HG03097 (cell line): ENCODE measurements around the gene CHRND.
A peak's percentile ranks its signal among the peaks of the same experiment; 100 is the strongest.
"Not testable (repeated sequence)": the region's sequence is repeated elsewhere in the genome, so short reads cannot be mapped to it uniquely, and the experiment has no call there.

Experiments
- ATAC-seq: cut with Tn5 transposase; IDR thresholded peaks from one replicate; pipeline ENCODE4 v1.9.1; 2021; ENCODE audit not compliant: unreplicated experiment, low FRiP score

CHRND gene

DNA sequence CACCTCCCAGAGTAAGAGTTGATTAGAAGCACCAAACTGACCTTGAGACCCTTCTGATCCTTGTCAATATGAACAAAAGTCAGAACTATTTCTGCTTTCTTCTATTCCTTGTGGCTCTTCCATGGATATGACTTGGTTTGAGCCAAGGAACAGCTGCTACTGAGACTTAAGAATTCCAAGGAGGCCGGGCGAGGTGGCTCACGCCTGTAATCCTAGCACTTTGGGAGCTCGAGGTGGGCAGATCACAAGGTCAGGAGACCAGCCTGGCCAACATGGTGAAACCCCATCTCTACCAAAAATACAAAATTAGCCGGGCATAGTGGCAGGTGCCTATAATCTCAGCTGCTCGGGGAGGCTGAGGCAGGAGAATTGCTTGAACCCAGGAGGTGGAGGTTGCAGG is 44.5 kb downstream of the CHRND start:
- not testable (repeated sequence) for ATAC-seq

DNA sequence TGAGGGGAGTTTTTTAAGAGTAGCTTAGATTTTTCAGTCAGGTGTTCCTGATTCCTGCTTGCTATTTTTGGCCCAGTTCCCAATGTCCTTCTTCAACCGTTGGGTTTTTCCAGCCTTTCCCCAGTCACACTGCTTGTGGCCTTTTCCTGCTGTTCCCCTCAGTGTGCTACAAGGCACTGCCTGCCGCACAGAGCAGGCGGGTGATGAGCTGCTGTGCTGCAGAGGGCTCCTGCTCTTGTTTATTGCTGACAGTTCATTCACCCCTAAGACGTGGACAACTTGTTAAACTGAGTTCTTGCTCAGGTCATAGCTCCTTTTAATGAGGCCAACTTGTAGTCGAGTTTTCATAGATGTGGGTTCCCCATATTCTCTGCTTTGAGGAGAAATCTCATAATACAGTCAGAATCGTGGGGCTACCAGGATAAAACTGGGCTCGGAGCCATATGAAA is 45.1 kb downstream of the CHRND start:
- ATAC-seq, result no peak

DNA sequence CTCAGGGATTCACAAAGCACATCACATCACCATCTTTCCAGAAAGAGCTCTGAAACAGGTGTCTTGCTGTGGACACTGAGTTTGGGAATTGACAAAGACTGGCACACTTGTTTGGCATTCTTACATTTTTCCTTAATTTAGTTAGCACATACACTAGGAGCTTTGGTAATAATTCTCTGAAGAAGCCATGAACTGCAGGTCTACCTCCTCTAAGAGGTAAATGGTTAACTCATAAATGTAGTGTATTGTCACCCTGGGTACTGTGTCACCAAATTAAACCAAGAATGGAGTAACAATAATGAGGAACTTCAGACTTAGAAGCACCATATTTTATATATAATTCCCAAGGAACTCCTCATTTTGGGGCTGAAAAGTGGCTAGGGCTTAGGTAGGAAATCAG is 47.1 kb downstream of the CHRND start:
- no peak for ATAC-seq

DNA sequence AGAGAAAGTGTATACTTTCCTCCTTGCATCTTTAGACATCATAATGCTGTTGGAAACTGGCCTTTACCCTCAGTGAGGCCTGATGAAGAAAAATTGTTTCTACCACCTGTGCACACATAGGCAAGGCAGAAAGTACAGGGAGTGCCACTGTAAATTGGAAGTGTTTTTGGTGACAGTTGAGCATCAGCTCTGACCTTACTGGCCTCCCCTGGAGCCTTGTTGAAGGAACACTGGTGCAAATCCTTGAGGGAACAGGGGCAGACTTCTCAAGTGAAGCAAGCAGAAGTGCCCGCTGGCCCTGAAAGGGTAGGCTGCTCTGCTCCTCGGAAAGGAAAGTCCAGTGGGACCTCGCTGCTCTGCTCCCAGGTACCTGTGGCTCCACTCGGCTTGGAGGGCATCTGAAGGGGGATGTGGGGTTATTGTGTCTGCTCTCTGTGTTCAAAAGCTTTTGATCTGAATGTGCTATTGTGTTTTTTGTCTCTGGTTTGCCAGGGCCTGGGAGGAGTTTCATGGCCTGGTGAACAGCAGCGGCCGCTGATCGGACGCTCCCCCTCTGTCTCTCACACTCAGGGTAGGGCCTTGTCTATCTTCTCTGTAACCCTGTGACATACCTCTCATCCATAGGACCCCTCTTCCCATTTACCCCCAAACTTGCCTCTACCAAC is 47.9 kb downstream of the CHRND start:
- no peak for ATAC-seq

DNA sequence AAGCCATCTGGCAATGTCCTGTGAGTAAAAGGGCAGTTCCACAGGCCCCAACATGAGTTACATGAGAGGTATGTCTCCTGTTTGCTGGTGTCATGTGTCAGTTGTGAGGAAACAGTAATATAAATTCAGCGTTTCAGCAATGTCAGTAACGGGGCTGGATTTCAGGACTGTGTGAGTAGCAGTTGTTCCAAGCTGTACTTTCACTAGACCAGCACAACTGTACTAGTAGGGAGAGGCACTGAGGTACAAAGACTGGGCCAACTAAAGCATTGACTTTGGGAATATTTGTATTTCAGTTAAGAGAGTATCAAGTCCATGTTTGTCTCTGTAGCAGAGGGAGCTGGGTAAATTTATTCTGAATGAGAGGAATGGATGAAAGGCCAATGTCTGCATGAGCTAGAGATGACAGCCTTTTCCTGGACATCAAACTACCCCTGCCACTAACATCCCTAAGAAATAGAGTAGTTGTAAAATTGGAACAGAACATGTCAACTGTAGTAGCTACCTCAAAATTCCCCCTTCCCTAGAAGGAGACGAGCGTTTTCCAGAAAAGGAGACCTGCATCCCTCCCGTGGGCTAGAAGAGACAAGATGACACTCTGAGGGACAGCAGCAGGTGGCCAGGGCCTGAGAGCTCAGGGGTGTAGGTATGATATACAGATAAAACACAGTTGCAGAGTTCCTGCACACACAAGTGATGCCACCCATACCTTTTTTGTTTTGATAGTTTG is 48.9 kb downstream of the CHRND start:
- no peak for ATAC-seq

GRCh38 chr2:232575404-232575746 is 49.4 kb downstream of the CHRND start:
- no peak for ATAC-seq

GRCh38 chr2:232576995-232577394 is 51.0 kb downstream of the CHRND start:
- no peak for ATAC-seq

DNA sequence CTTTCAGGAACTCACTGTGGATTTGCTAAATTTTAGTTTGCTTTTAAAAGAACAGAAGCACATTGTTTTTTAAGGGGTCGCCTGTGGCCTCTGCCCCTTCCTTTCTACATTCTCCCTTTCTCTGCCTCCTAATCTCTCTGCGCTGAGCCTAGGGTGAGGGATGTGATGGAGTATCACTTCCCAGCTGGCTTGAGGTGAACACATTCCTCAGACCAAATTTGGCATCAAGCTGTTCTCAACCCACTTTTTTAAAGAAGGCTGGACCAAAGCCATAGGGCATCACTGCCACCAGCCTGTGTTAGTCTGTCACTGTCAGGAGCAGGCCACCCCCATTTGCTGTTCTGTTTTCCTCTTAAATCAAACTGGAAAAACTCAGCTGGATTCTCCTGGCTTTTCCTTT is 51.9 kb downstream of the CHRND start:
- ATAC-seq, result no peak

GRCh38 chr2:232578626-232579025 is 52.7 kb downstream of the CHRND start:
- no peak for ATAC-seq

- no peak for ATAC-seq
Observed at GRCh38 chr2:232580648-232580981, 54.7 kb downstream of the CHRND start.

DNA sequence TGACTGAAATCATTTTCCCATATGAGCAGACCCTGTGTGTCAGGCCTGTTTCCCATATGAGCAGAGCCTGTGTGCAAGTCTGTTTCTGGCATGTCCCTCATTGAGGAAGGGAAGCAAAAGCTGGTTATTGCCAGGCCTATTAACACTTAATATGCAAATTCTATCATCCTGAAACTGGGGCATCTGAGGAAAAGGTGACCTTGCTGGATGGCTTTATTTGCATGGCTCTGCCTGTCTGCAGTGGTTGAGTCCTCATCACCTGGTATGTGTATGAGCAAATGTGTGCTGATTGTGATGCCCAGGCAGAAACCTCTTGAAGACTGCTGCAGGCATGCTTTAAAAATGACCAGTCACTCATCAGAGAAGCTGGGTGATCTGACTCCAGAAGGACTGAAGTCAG is 55.8 kb downstream of the CHRND start:
- ATAC-seq, result peak; percentile 51

- no peak for ATAC-seq
Observed at GRCh38 chr2:232584238-232584637, 58.3 kb downstream of the CHRND start.
